H1 (cell line): Measurements from ENCODE around the gene AGFG2. TPM values are rescaled to one million over a fixed set of nuclear protein-coding genes. Genes with fewer than 3 reads are reported as not detected.

Experiments
- ASH2L ChIP-seq: fragments of 200-600, 300-600 bp; sonication (generic); IDR thresholded peaks from one replicate; pipeline ENCODE4 v1.7.1; 2017; ENCODE audit warnings: low read length
- CHD1 ChIP-seq: IDR thresholded peaks from 2 replicates; pipeline ENCODE4 v1.6.1; 2012; ENCODE audit warnings: low read depth, low read length, improper control_type of control experiment
- KDM5A ChIP-seq: fragments of 200-600 bp; IDR thresholded peaks from 2 replicates; pipeline ENCODE4 v1.7.1; 2012; ENCODE audit warnings: mild to moderate bottlenecking, low read length, inconsistent platforms, mixed read lengths
- POLR2A ChIP-seq, 2 experiments: IDR thresholded peaks; 1 replicate in 1 of 2; 2 replicates in 1 of 2; pipeline ENCODE4 v1.6.1; 2011; ENCODE audit warnings: low read depth in 2 of 2, low read length in 2 of 2, mild to moderate bottlenecking in 2 of 2; ENCODE audit errors: control extremely low read depth in 1 of 2
- RNF2 ChIP-seq: fragments of 200-900, 300-1000 bp; sonication (generic); IDR thresholded peaks from 2 replicates; pipeline ENCODE4 v1.7.1; 2016; ENCODE audit warnings: borderline replicate concordance, low read depth, mild to moderate bottlenecking, antibody characterized with exemption, low read length; ENCODE audit not compliant: poor library complexity, severe bottlenecking; ENCODE audit errors: missing control alignments
- SAP30 ChIP-seq: fragments of 300-600 bp; sonication (generic); IDR thresholded peaks from 2 replicates; pipeline ENCODE4 v1.7.1; 2012; ENCODE audit warnings: low read length, moderate library complexity, mild to moderate bottlenecking, inconsistent platforms; ENCODE audit not compliant: insufficient read depth, insufficient replicate concordance
- SP4 ChIP-seq: IDR thresholded peaks from 2 replicates; pipeline ENCODE4 v1.6.1; 2012; ENCODE audit warnings: low read length, inconsistent platforms
- TAF1 ChIP-seq: IDR thresholded peaks from 2 replicates; pipeline ENCODE4 v1.6.1; 2011; ENCODE audit warnings: mild to moderate bottlenecking, low read depth, low read length
- polyA plus RNA-seq, 7 experiments: library from polyadenylated mRNA; depleted of rRNA in 3 of 7; stranded (reverse) in 5 of 7; unstranded in 2 of 7; fragments of >200 nt in 5 of 7; fragments of 200-250 nt in 2 of 7; gene quantifications; 1 replicate in 5 of 7; 2 replicates in 1 of 7; 4 replicates in 1 of 7; pipeline versions ENCODE4 v1.2.1 to v1.2.3, GENCODE V29; 2011 to 2013; ENCODE audit warnings: missing spikeins in 2 of 7, mixed read lengths in 2 of 7
- total RNA-seq: library from RNA; stranded (reverse); fragmentation: NEBNext Ultra II Directional; extraction: Animal tissue kit (Norgen Biotek cat#: 25700); gene quantifications from 2 replicates; pipeline ENCODE4 v1.2.1, GENCODE V29; 2021
- TF ChIP-seq, protein P1 (sequence below): IDR thresholded peaks from 2 replicates; pipeline ENCODE4 v1.6.1; 2012; ENCODE audit warnings: low read length, inconsistent platforms

Gene AGFG2
- total and polyA plus RNA-seq, 2 of the 8 experiments (the other 6 are each of a cell fraction or from before 2014, with no cell fraction given), result 7.6 to 11.2 TPM

DNA sequence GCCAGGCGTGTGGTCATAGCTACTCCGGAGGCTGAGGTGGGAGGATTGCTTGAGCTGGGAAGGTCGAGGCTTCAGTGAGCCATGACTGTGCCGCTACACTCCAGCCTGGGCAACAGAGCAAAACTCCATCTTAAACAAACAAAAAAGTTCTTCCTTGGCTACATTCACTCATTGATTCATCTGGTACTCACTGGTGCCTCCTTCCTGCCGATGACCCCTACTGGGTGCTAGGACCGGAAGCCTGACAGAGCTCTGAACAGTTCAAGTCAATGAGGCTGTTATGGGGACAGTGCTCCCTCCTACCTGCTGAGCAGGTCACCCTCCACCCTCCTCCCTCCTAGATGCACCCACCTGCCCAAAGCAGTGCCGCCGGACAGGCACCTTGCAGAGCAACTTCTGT lies 68.1 kb downstream of the AGFG2 start (continued):
- no peak for TF ChIP-seq SP4
- TF ChIP-seq ASH2L, result no peak
- no peak for TF ChIP-seq SAP30
- no peak for TF ChIP-seq TAF1
- TF ChIP-seq, protein P1, sequence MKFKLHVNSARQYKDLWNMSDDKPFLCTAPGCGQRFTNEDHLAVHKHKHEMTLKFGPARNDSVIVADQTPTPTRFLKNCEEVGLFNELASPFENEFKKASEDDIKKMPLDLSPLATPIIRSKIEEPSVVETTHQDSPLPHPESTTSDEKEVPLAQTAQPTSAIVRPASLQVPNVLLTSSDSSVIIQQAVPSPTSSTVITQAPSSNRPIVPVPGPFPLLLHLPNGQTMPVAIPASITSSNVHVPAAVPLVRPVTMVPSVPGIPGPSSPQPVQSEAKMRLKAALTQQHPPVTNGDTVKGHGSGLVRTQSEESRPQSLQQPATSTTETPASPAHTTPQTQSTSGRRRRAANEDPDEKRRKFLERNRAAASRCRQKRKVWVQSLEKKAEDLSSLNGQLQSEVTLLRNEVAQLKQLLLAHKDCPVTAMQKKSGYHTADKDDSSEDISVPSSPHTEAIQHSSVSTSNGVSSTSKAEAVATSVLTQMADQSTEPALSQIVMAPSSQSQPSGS, result no peak
- no peak for TF ChIP-seq POLR2A (IDR thresholded peaks at IDR 0.05; ENCODE audit: control extremely low read depth in 1 of 2, low read depth in 2 of 2, low read length in 2 of 2)
- TF ChIP-seq CHD1, result no peak
- TF ChIP-seq RNF2, result no peak
- TF ChIP-seq KDM5A, result no peak
